ENCODE data around the gene ETV5. TPM values are rescaled to one million over a fixed set of nuclear protein-coding genes. Genes with fewer than 3 reads are reported as not detected.

The ETV5 gene
- total and polyA plus RNA-seq, 2 donors (not counting 1 experiment from before 2014, with no cell fraction given) = 23.1 to 24.9 TPM

DNA sequence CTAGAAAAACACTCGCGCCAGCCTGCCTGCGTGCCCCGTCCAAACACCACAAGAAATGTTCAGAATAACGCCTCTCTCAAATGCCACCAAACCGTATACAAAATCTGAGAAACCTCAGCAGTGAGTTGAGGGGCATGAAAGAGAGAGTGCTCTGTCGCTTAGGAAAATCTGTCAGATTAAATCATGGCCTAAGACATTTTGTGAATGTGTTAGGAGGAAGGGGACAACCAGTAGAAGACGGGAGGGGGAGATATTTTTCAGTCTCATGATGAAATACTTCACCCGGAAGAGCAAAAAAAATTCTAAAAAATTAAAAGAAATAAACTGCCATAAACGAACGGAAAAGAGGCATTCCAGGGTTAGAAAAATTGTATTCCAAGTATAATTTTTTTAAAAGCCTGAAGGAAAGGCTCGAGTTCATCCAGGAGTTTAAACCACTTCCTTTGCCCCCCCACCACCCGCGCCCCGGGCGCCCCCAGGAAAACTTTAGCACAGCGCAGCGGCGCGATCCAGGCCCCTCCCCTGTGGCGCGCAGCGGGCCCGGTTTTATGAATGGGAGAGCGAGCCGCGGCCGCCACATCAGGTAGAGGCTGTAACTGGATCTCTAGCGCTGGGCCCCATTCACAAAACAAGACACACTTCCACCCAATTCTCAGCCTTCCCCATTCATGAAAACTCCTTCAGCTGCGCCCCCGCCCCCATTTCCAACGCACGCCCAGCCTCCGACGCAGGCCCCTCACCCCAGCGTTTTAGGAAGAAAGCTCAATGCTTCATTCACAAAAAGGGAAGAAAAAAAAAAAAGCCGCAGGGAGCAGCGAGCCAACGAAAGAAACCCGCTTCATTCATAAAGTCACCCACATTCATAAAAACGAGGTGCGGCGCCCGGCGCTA, 1.4 kb downstream of the ETV5 start:
- Histone ChIP-seq H3K4me2 (ENCODE audit: extremely low read depth, insufficient read depth, low read length) (peak overlapping the region; percentile 94), H3K36me3 (ENCODE audit: control insufficient read depth, insufficient read depth, low read length) (no peaks in the 10 kb centered on the region), H3K79me2 (ENCODE audit: control insufficient read depth, insufficient read depth, low read length) (peaks cover 31% of the 10 kb centered on the region), H3K4me3 (replicated peaks in 1 of 4; ENCODE audit: control extremely low read depth in 1 of 4, insufficient read depth in 1 of 4, low read depth in 3 of 4, low read length in 4 of 4) (peak overlapping the region; percentile 83 to 90 (median 87)), H3K9me3 (ENCODE audit: control insufficient read depth, insufficient read depth, low read depth, low read length) (no peaks in the 10 kb centered on the region), H3K27ac (ENCODE audit: insufficient read depth, low read length) (peak overlapping the region; percentile 76), H2AFZ (ENCODE audit: low read length) (no peak overlapping the region), H4K20me1 (ENCODE audit: control insufficient read depth, extremely low read depth, insufficient read depth, low read length) (no peaks in the 10 kb centered on the region), H3K4me1 (ENCODE audit: control insufficient read depth, extremely low read depth, insufficient read depth, low read length) (peaks cover 20% of the 10 kb centered on the region), H3K9ac (ENCODE audit: insufficient read depth, low read length) (peak overlapping the region; percentile 80), H3K27me3 (ENCODE audit: control insufficient read depth, insufficient read depth, low read length) (no peaks in the 10 kb centered on the region)
- DNase-seq (ENCODE audit: low read depth in 2 of 2) = peak; percentile 80 to 84
- TF ChIP-seq CTCF (conservative IDR thresholded peaks at IDR 0.05 in 1 of 2, IDR thresholded peaks at IDR 0.05 in 1 of 2; ENCODE audit: low read depth in 1 of 2, low read length in 2 of 2) (no peak), EZH2 (IDR thresholded peaks at IDR 0.05; ENCODE audit: low read length, missing control alignments) (no peak)

GRCh38 chr3:186105543-186105942, 3.3 kb downstream of the ETV5 start:
- H3K27me3 ChIP-seq (ENCODE audit: control insufficient read depth, insufficient read depth, low read length) = no peaks in the 10 kb centered on the region
- H2AFZ ChIP-seq (ENCODE audit: low read length) = no peak overlapping the region
- H3K9ac ChIP-seq (ENCODE audit: insufficient read depth, low read length) = no peak overlapping the region
- DNase-seq (ENCODE audit: low read depth in 2 of 2) = no peak
- no peak overlapping the region for H3K4me3 ChIP-seq (replicated peaks in 1 of 4; ENCODE audit: control extremely low read depth in 1 of 4, insufficient read depth in 1 of 4, low read depth in 3 of 4, low read length in 4 of 4)
- no peak overlapping the region for H3K27ac ChIP-seq (ENCODE audit: insufficient read depth, low read length)
- H3K4me1 ChIP-seq (ENCODE audit: control insufficient read depth, extremely low read depth, insufficient read depth, low read length) = peaks cover 18% of the 10 kb centered on the region
- no peak overlapping the region for H3K4me2 ChIP-seq (ENCODE audit: extremely low read depth, insufficient read depth, low read length)
- TF ChIP-seq EZH2 (IDR thresholded peaks at IDR 0.05; ENCODE audit: low read length, missing control alignments) (no peak), CTCF (conservative IDR thresholded peaks at IDR 0.05 in 1 of 2, IDR thresholded peaks at IDR 0.05 in 1 of 2; ENCODE audit: low read depth in 1 of 2, low read length in 2 of 2) (no peak)
- H3K9me3 ChIP-seq (ENCODE audit: control insufficient read depth, insufficient read depth, low read depth, low read length) = no peaks in the 10 kb centered on the region
- no peaks in the 10 kb centered on the region for H4K20me1 ChIP-seq (ENCODE audit: control insufficient read depth, extremely low read depth, insufficient read depth, low read length)
- no peaks in the 10 kb centered on the region for H3K36me3 ChIP-seq (ENCODE audit: control insufficient read depth, insufficient read depth, low read length)
- peaks cover 31% of the 10 kb centered on the region for H3K79me2 ChIP-seq (ENCODE audit: control insufficient read depth, insufficient read depth, low read length)

DNA sequence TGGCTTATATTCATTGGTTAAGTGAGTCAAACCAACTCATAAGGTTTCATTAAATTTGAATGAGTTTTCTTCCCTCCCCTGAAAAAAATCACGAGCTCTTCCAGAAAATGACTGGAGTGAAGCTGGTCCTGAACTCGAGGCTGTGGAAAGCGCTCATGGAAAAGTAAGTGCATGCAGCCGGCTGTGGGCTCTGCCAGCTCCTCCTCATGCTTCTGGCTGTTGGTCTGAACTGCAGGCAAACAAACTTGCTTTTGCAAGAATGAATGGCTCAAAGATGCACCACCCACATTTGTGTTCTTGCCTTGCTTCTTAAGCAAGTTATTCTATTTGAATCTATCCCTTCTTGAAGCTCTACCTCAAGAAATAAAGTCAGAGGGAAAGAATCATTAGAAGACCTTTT, 6.2 kb downstream of the ETV5 start:
- no peaks in the 10 kb centered on the region for H3K36me3 ChIP-seq (ENCODE audit: control insufficient read depth, insufficient read depth, low read length)
- no peak overlapping the region for H3K9ac ChIP-seq (ENCODE audit: insufficient read depth, low read length)
- peaks cover 24% of the 10 kb centered on the region for H3K79me2 ChIP-seq (ENCODE audit: control insufficient read depth, insufficient read depth, low read length)
- no peaks in the 10 kb centered on the region for H4K20me1 ChIP-seq (ENCODE audit: control insufficient read depth, extremely low read depth, insufficient read depth, low read length)
- H2AFZ ChIP-seq (ENCODE audit: low read length) = no peak overlapping the region
- no peak overlapping the region for H3K4me3 ChIP-seq (replicated peaks in 1 of 4; ENCODE audit: control extremely low read depth in 1 of 4, insufficient read depth in 1 of 4, low read depth in 3 of 4, low read length in 4 of 4)
- H3K27me3 ChIP-seq (ENCODE audit: control insufficient read depth, insufficient read depth, low read length) = no peaks in the 10 kb centered on the region
- no peak for TF ChIP-seq EZH2 (IDR thresholded peaks at IDR 0.05; ENCODE audit: low read length, missing control alignments)
- TF ChIP-seq CTCF (conservative IDR thresholded peaks at IDR 0.05 in 1 of 2, IDR thresholded peaks at IDR 0.05 in 1 of 2; ENCODE audit: low read depth in 1 of 2, low read length in 2 of 2) = no peak
- no peak overlapping the region for H3K27ac ChIP-seq (ENCODE audit: insufficient read depth, low read length)
- peaks cover 25% of the 10 kb centered on the region for H3K4me1 ChIP-seq (ENCODE audit: control insufficient read depth, extremely low read depth, insufficient read depth, low read length)
- H3K4me2 ChIP-seq (ENCODE audit: extremely low read depth, insufficient read depth, low read length) = no peak overlapping the region
- DNase-seq (ENCODE audit: low read depth in 2 of 2) = peak in 1 of 2 donors; percentile 62
- no peaks in the 10 kb centered on the region for H3K9me3 ChIP-seq (ENCODE audit: control insufficient read depth, insufficient read depth, low read depth, low read length)

Measured in fibroblast of lung (primary cell).